H9 (cell line): ENCODE data around the gene PLS1. TPM values are rescaled to one million over a fixed set of nuclear protein-coding genes. Genes with fewer than 3 reads are reported as not detected.

ENCODE experiments used
- DNase-seq: peaks from one replicate; pipeline ENCODE4 v3.0.0-alpha.2; 2017
- H2AFZ ChIP-seq: one replicate; pipeline ENCODE4 v1.6.1; 2013; ENCODE audit warnings: mild to moderate bottlenecking, low read length, control low read depth, moderate library complexity
- H2AK5ac ChIP-seq: 2 replicates; pipeline ENCODE4 v1.6.1; 2013; ENCODE audit warnings: low read length, control low read depth, mixed read lengths; ENCODE audit not compliant: insufficient read length
- H2BK120ac ChIP-seq: one replicate; pipeline ENCODE4 v1.6.1; 2013; ENCODE audit warnings: low read depth, mild to moderate bottlenecking, low read length, control low read depth, inconsistent platforms; ENCODE audit not compliant: poor library complexity, severe bottlenecking
- H2BK12ac ChIP-seq: 2 replicates; pipeline ENCODE4 v1.6.1; 2013; ENCODE audit warnings: low read length, control low read depth, mixed read lengths, low read depth; ENCODE audit not compliant: insufficient read length
- H2BK15ac ChIP-seq: 2 replicates; pipeline ENCODE4 v1.6.1; 2013; ENCODE audit warnings: low read depth, low read length, control low read depth
- H2BK20ac ChIP-seq: one replicate; pipeline ENCODE4 v1.6.1; 2013; ENCODE audit warnings: low read depth, mild to moderate bottlenecking, low read length, control low read depth, inconsistent platforms; ENCODE audit not compliant: poor library complexity, severe bottlenecking
- H2BK5ac ChIP-seq: 2 replicates; pipeline ENCODE4 v1.6.1; 2013; ENCODE audit warnings: low read length, control low read depth, mixed read lengths; ENCODE audit not compliant: insufficient read length
- H3K14ac ChIP-seq: 2 replicates; pipeline ENCODE4 v1.6.1; 2013; ENCODE audit warnings: low read length, control low read depth; ENCODE audit not compliant: insufficient read depth
- H3K18ac ChIP-seq: 2 replicates; pipeline ENCODE4 v1.6.1; 2013; ENCODE audit warnings: low read depth, mild to moderate bottlenecking, mixed read lengths, low read length, control low read depth; ENCODE audit not compliant: insufficient read length
- H3K23ac ChIP-seq: 2 replicates; pipeline ENCODE4 v1.6.1; 2013; ENCODE audit warnings: low read length, control low read depth, mixed read lengths, low read depth; ENCODE audit not compliant: insufficient read length
- H3K23me2 ChIP-seq: 2 replicates; pipeline ENCODE4 v1.6.1; 2013; ENCODE audit warnings: low read depth, mild to moderate bottlenecking, mixed read lengths, low read length, control low read depth; ENCODE audit not compliant: insufficient read length, poor library complexity, severe bottlenecking
- H3K27ac ChIP-seq: 2 replicates; pipeline ENCODE4 v1.5.1; 2013; ENCODE audit warnings: low read length, control low read depth, mixed read lengths, low read depth; ENCODE audit not compliant: insufficient read length
- H3K27me3 ChIP-seq: 2 replicates; pipeline ENCODE4 v1.6.1; 2013; ENCODE audit warnings: low read length, control low read depth, inconsistent platforms; ENCODE audit not compliant: insufficient read depth
- H3K4ac ChIP-seq: 2 replicates; pipeline ENCODE4 v1.6.1; 2013; ENCODE audit warnings: low read depth, mild to moderate bottlenecking, control low read depth, inconsistent platforms, low read length, moderate library complexity
- H3K4me1 ChIP-seq: 2 replicates; pipeline ENCODE4 v1.6.1; 2013; ENCODE audit warnings: low read length, control low read depth, inconsistent platforms; ENCODE audit not compliant: insufficient read depth
- H3K4me2 ChIP-seq: 2 replicates; pipeline ENCODE4 v1.6.1; 2013; ENCODE audit warnings: low read length, control low read depth, mixed read lengths; ENCODE audit not compliant: insufficient read length, insufficient read depth
- H3K56ac ChIP-seq: 2 replicates; pipeline ENCODE4 v1.6.1; 2013; ENCODE audit warnings: low read depth, mild to moderate bottlenecking, mixed read lengths, low read length, control low read depth; ENCODE audit not compliant: insufficient read length
- H3K79me1 ChIP-seq: 2 replicates; pipeline ENCODE4 v1.6.1; 2013; ENCODE audit warnings: low read depth, mild to moderate bottlenecking, moderate library complexity, low read length, control low read depth, inconsistent platforms; ENCODE audit not compliant: insufficient read depth, poor library complexity, severe bottlenecking
- H3K79me2 ChIP-seq: 2 replicates; pipeline ENCODE4 v1.6.1; 2013; ENCODE audit warnings: low read length, control low read depth, inconsistent platforms; ENCODE audit not compliant: insufficient read depth
- H3K9ac ChIP-seq: 2 replicates; pipeline ENCODE4 v1.6.1; 2013; ENCODE audit warnings: low read length, control low read depth, mixed read lengths; ENCODE audit not compliant: insufficient read length; ENCODE audit errors: extremely low read depth
- H3K9me3 ChIP-seq: one replicate; pipeline ENCODE4 v1.6.1; 2013; ENCODE audit warnings: low read depth, low read length, inconsistent platforms; ENCODE audit not compliant: control insufficient read depth
- H3T11ph ChIP-seq: one replicate; pipeline ENCODE4 v1.6.1; 2013; ENCODE audit warnings: mild to moderate bottlenecking, low read length, control low read depth, inconsistent platforms
- H4K20me1 ChIP-seq: one replicate; pipeline ENCODE4 v1.6.1; 2013; ENCODE audit not compliant: control insufficient read depth, insufficient read length, insufficient read depth
- H4K5ac ChIP-seq: 2 replicates; pipeline ENCODE4 v1.6.1; 2013; ENCODE audit warnings: low read depth, mild to moderate bottlenecking, mixed read lengths, low read length, control low read depth; ENCODE audit not compliant: insufficient read length
- H4K8ac ChIP-seq: replicated peaks from 2 replicates; pipeline ENCODE4 v1.6.1; 2013; ENCODE audit warnings: low read length, control low read depth, mixed read lengths, low read depth; ENCODE audit not compliant: insufficient read length
- H4K91ac ChIP-seq: 2 replicates; pipeline ENCODE4 v1.6.1; 2013; ENCODE audit warnings: low read depth, mild to moderate bottlenecking, moderate library complexity, mixed read lengths, low read length, control low read depth; ENCODE audit not compliant: insufficient read length
- H3K27ac Mint-ChIP-seq, 3 experiments: 2 replicates in 2 of 3; 3 replicates in 1 of 3; pipeline ENCODE4 v1.8.0; 2020 to 2021; ENCODE audit warnings: mixed read lengths in 3 of 3, mild to moderate bottlenecking in 1 of 3, moderate library complexity in 1 of 3
- H3K27me3 Mint-ChIP-seq: 2 replicates; pipeline ENCODE4 v1.8.0; 2021; ENCODE audit warnings: low read depth, mild to moderate bottlenecking, moderate library complexity, mixed read lengths
- H3K36me3 Mint-ChIP-seq, 3 experiments: 2 replicates in 2 of 3; 3 replicates in 1 of 3; pipeline ENCODE4 v1.8.0; 2020 to 2021; ENCODE audit warnings: low read depth in 3 of 3, mixed read lengths in 3 of 3; ENCODE audit not compliant: insufficient read depth in 1 of 3
- H3K4me1 Mint-ChIP-seq, 2 experiments: 2 replicates each; pipeline ENCODE4 v1.8.0; 2020; ENCODE audit warnings: mixed read lengths in 2 of 2
- H3K4me3 Mint-ChIP-seq, 2 experiments: 2 replicates in 1 of 2; 3 replicates in 1 of 2; pipeline ENCODE4 v1.8.0; 2020 to 2021; ENCODE audit warnings: mild to moderate bottlenecking in 2 of 2, mixed read lengths in 2 of 2, moderate library complexity in 1 of 2
- H3K9me3 Mint-ChIP-seq, 2 experiments: 2 replicates in 1 of 2; 3 replicates in 1 of 2; pipeline ENCODE4 v1.8.0; 2020; ENCODE audit warnings: mild to moderate bottlenecking in 2 of 2, mixed read lengths in 2 of 2, moderate library complexity in 1 of 2
- WGBS: extraction: QIAGEN DNeasy Blood & Tissue Kit; methylation state at CpG from one replicate; pipeline ENCODE4 v1.1.7; 2013; ENCODE audit warnings: missing lambda C conversion rate, low lambda C conversion rate, mixed read lengths; ENCODE audit not compliant: insufficient read length; ENCODE audit errors: extremely low coverage; 5-methylcytosine and 5-hydroxymethylcytosine counted together
- total RNA-seq: library from RNA; stranded (reverse); gene quantifications from 2 replicates; pipeline ENCODE4 v1.2.1, GENCODE V29; 2021
- TF ChIP-seq, protein P1 (sequence below): fragments of 200-600 bp; sonication (generic); conservative IDR thresholded peaks from 3 replicates; pipeline ENCODE4 v1.8.0; 2021; ENCODE audit warnings: antibody characterized with exemption, mild to moderate bottlenecking

Gene PLS1
- total RNA-seq, 1 experiment from 2014 or later = 20.4 TPM

DNA sequence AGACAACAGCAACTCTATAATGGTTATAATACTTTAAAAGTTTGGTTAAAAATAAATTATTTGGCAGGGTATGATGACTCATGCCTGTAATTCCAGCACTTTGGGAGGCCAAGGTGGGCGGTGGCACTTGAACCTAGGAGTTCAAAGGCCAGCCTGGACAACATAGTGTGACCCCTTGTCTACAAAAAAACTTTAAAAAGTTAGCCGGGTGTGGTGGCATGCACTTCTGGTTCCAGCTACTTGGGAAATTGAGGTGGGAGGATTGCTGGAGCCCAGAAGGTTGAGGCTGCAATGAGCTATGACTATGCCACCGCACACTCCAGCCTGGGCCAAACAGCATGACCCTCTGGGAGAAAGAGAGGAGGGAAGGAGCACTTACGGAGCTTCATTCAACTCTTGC is 119.9 kb downstream of the PLS1 start:
- H4K8ac ChIP-seq = no peak overlapping the region
- H3K56ac ChIP-seq = no peak overlapping the region
- no peak overlapping the region for H3K9ac ChIP-seq
- H3K18ac ChIP-seq = no peak overlapping the region
- H4K20me1 ChIP-seq = no peaks in the 10 kb centered on the region
- no peak overlapping the region for H2AK5ac ChIP-seq
- H2BK12ac ChIP-seq = no peak overlapping the region
- no peak overlapping the region for H3K23ac ChIP-seq
- no peak overlapping the region for H2AFZ ChIP-seq
- H4K5ac ChIP-seq = no peak overlapping the region
- Mint-ChIP-seq H3K27me3 (no peaks in the 10 kb centered on the region), H3K27ac (no peak overlapping the region), H3K9me3 (no peaks in the 10 kb centered on the region; a peak in 1 of 5 replicates), H3K4me3 (no peak overlapping the region), H3K4me1 (peaks cover 2 to 5% of the 10 kb centered on the region in 2 experiments; a peak in 1 of 4 replicates), H3K36me3 (peaks cover 0 to 3% (median 0%) of the 10 kb centered on the region in 3 experiments; a peak in 1 of 7 replicates)
- no peak for DNase-seq
- no peaks in the 10 kb centered on the region for H3K79me1 ChIP-seq
- H2BK20ac ChIP-seq = no peak overlapping the region
- TF ChIP-seq, protein P1, sequence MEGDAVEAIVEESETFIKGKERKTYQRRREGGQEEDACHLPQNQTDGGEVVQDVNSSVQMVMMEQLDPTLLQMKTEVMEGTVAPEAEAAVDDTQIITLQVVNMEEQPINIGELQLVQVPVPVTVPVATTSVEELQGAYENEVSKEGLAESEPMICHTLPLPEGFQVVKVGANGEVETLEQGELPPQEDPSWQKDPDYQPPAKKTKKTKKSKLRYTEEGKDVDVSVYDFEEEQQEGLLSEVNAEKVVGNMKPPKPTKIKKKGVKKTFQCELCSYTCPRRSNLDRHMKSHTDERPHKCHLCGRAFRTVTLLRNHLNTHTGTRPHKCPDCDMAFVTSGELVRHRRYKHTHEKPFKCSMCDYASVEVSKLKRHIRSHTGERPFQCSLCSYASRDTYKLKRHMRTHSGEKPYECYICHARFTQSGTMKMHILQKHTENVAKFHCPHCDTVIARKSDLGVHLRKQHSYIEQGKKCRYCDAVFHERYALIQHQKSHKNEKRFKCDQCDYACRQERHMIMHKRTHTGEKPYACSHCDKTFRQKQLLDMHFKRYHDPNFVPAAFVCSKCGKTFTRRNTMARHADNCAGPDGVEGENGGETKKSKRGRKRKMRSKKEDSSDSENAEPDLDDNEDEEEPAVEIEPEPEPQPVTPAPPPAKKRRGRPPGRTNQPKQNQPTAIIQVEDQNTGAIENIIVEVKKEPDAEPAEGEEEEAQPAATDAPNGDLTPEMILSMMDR = no peak
- no peaks in the 10 kb centered on the region for H3K27me3 ChIP-seq
- no CpG with 5 or more reads among the region's 4 CpGs for WGBS
- H3K4ac ChIP-seq = no peak overlapping the region
- no peaks in the 10 kb centered on the region for H3K4me1 ChIP-seq
- no peak overlapping the region for H3K4me2 ChIP-seq
- H3T11ph ChIP-seq = no peak overlapping the region
- no peaks in the 10 kb centered on the region for H3K79me2 ChIP-seq
- no peak overlapping the region for H3K14ac ChIP-seq
- no peak overlapping the region for H3K27ac ChIP-seq
- H3K23me2 ChIP-seq = no peaks in the 10 kb centered on the region
- H4K91ac ChIP-seq = no peak overlapping the region
- no peak overlapping the region for H2BK5ac ChIP-seq
- no peaks in the 10 kb centered on the region for H3K9me3 ChIP-seq
- H2BK120ac ChIP-seq = no peak overlapping the region
- no peak overlapping the region for H2BK15ac ChIP-seq
